Stomach (tissue), 4 donors: ENCODE measurements around the gene MAPK7.

Experiments used
- POLR2A ChIP-seq, 4 donors: fragments of 450-650 bp; IDR thresholded peaks; one replicate each; pipeline ENCODE4 v1.6.1; 2016; ENCODE audit warnings: antibody characterized with exemption in 4 of 4, control low read depth in 2 of 4, mild to moderate bottlenecking in 1 of 4, moderate library complexity in 1 of 4
- POLR2AphosphoS5 ChIP-seq, 3 donors: sonication (generic); formaldehyde crosslinking; IDR thresholded peaks; one replicate each; pipeline ENCODE4 v1.6.1; 2016; ENCODE audit warnings: antibody characterized with exemption in 3 of 3
- TF ChIP-seq, protein P1 (sequence below), 7 experiments: fragments of 450-650 bp in 4 of 7; fragments of 200-600 bp in 3 of 7; sonication (generic) in 3 of 7; IDR thresholded peaks; one replicate each; pipeline ENCODE4 v1.5.1; 2016 to 2019; ENCODE audit warnings: antibody characterized with exemption in 7 of 7, control low read depth in 2 of 7, mild to moderate bottlenecking in 1 of 7

DNA sequence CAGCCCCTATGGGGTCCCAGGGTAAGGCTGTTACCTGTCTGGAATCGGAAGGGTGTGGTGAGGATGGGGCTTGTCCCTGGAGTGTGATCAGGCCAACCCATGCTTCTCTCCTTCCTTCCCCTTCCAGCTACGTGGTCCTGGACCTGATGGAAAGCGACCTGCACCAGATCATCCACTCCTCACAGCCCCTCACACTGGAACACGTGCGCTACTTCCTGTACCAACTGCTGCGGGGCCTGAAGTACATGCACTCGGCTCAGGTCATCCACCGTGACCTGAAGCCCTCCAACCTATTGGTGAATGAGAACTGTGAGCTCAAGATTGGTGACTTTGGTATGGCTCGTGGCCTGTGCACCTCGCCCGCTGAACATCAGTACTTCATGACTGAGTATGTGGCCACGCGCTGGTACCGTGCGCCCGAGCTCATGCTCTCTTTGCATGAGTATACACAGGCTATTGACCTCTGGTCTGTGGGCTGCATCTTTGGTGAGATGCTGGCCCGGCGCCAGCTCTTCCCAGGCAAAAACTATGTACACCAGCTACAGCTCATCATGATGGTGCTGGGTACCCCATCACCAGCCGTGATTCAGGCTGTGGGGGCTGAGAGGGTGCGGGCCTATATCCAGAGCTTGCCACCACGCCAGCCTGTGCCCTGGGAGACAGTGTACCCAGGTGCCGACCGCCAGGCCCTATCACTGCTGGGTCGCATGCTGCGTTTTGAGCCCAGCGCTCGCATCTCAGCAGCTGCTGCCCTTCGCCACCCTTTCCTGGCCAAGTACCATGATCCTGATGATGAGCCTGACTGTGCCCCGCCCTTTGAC, 2.4 kb downstream of the MAPK7 start:
- TF ChIP-seq, protein P1, sequence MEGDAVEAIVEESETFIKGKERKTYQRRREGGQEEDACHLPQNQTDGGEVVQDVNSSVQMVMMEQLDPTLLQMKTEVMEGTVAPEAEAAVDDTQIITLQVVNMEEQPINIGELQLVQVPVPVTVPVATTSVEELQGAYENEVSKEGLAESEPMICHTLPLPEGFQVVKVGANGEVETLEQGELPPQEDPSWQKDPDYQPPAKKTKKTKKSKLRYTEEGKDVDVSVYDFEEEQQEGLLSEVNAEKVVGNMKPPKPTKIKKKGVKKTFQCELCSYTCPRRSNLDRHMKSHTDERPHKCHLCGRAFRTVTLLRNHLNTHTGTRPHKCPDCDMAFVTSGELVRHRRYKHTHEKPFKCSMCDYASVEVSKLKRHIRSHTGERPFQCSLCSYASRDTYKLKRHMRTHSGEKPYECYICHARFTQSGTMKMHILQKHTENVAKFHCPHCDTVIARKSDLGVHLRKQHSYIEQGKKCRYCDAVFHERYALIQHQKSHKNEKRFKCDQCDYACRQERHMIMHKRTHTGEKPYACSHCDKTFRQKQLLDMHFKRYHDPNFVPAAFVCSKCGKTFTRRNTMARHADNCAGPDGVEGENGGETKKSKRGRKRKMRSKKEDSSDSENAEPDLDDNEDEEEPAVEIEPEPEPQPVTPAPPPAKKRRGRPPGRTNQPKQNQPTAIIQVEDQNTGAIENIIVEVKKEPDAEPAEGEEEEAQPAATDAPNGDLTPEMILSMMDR (IDR thresholded peaks at IDR 0.05): no peak
- TF ChIP-seq POLR2AphosphoS5 (IDR thresholded peaks at IDR 0.05) (no peak), POLR2A (IDR thresholded peaks at IDR 0.05) (no peak)
